Adrenal gland (tissue), 5 donors: ENCODE data around the gene SEMA5A.

Source experiments
- POLR2A ChIP-seq, 2 donors: fragments of 450-650 bp; IDR thresholded peaks; one replicate each; pipeline ENCODE4 v1.6.1; 2017; ENCODE audit warnings: antibody characterized with exemption in 2 of 2, mild to moderate bottlenecking in 2 of 2, moderate library complexity in 1 of 2
- TF ChIP-seq, protein P1 (sequence below), 6 experiments: fragments of 450-650 bp in 4 of 6; fragments of 200-600 bp in 2 of 6; sonication (generic) in 1 of 6; IDR thresholded peaks; 1 replicate in 5 of 6; 2 replicates in 1 of 6; pipeline versions ENCODE4 v1.5.1 to v1.8.0; 2016 to 2021; ENCODE audit warnings: antibody characterized with exemption in 6 of 6, mild to moderate bottlenecking in 2 of 6, moderate library complexity in 1 of 6
- donor health status: DM: no; HTN: no; CAD: no.

DNA sequence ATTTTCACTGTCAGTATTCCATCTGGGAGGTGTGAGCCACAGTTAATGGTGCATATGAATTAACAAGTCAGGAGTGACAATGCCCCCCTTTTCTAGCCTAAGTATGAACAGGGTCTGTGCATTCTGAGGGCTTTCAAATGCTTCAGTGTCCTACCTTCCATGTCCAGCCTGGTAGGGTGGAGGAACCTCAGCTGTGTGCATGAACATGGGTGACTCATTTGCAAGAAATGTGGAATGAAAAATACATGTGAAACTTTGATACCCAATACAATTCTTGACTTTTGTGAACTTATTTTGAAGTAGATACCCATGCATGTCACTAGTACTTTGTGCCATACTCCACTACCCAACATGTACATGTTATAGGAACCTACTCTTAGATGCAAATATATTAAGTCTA lies 375.8 kb downstream of the SEMA5A start:
- TF ChIP-seq, protein P1, sequence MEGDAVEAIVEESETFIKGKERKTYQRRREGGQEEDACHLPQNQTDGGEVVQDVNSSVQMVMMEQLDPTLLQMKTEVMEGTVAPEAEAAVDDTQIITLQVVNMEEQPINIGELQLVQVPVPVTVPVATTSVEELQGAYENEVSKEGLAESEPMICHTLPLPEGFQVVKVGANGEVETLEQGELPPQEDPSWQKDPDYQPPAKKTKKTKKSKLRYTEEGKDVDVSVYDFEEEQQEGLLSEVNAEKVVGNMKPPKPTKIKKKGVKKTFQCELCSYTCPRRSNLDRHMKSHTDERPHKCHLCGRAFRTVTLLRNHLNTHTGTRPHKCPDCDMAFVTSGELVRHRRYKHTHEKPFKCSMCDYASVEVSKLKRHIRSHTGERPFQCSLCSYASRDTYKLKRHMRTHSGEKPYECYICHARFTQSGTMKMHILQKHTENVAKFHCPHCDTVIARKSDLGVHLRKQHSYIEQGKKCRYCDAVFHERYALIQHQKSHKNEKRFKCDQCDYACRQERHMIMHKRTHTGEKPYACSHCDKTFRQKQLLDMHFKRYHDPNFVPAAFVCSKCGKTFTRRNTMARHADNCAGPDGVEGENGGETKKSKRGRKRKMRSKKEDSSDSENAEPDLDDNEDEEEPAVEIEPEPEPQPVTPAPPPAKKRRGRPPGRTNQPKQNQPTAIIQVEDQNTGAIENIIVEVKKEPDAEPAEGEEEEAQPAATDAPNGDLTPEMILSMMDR (IDR thresholded peaks at IDR 0.05) = no peak
- no peak for TF ChIP-seq POLR2A (IDR thresholded peaks at IDR 0.05)
